ENCODE data around the gene TWF2. TPM values are rescaled to one million over a fixed set of nuclear protein-coding genes. Genes with fewer than 3 reads are reported as not detected.

TWF2 gene
- total and polyA plus RNA-seq, 9 of the 15 experiments (the other 6 are each of a cell fraction or from before 2014, with no cell fraction given): 0.11 to 61.9 (median 29.7) TPM

DNA sequence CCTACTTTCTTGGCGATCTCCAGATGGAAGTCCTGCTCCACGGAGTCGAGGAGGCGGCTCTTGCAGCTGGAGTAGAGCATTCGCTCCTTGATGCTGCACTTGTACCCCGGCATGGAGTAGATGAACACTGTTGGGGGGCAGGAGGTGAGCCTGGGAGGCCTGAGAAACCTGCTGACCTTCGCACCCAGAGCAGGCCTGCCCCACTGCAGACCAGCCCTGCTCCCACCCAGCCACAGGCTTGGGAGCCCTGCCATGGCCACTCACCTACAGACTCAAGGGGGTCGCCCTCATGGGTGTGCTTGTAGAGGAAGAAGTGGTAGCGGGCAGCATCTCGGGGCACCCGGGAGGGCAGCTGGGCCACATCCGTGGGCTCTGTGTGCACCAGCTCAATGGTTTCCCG lies 9.3 kb downstream of the TWF2 start (continued):
- TF ChIP-seq FOXM1 (IDR thresholded peaks at IDR 0.05; ENCODE audit: low read depth) (no peak), FOXM1 (CRISPR knock-in tag; IDR thresholded peaks at IDR 0.05; ENCODE audit: low read depth) (no peak)
- TF ChIP-seq, protein P1, sequence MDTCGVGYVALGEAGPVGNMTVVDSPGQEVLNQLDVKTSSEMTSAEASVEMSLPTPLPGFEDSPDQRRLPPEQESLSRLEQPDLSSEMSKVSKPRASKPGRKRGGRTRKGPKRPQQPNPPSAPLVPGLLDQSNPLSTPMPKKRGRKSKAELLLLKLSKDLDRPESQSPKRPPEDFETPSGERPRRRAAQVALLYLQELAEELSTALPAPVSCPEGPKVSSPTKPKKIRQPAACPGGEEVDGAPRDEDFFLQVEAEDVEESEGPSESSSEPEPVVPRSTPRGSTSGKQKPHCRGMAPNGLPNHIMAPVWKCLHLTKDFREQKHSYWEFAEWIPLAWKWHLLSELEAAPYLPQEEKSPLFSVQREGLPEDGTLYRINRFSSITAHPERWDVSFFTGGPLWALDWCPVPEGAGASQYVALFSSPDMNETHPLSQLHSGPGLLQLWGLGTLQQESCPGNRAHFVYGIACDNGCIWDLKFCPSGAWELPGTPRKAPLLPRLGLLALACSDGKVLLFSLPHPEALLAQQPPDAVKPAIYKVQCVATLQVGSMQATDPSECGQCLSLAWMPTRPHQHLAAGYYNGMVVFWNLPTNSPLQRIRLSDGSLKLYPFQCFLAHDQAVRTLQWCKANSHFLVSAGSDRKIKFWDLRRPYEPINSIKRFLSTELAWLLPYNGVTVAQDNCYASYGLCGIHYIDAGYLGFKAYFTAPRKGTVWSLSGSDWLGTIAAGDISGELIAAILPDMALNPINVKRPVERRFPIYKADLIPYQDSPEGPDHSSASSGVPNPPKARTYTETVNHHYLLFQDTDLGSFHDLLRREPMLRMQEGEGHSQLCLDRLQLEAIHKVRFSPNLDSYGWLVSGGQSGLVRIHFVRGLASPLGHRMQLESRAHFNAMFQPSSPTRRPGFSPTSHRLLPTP (IDR thresholded peaks at IDR 0.05; ENCODE audit: borderline replicate concordance, extremely low read depth, insufficient read length): no peak
- TF ChIP-seq, protein P2, sequence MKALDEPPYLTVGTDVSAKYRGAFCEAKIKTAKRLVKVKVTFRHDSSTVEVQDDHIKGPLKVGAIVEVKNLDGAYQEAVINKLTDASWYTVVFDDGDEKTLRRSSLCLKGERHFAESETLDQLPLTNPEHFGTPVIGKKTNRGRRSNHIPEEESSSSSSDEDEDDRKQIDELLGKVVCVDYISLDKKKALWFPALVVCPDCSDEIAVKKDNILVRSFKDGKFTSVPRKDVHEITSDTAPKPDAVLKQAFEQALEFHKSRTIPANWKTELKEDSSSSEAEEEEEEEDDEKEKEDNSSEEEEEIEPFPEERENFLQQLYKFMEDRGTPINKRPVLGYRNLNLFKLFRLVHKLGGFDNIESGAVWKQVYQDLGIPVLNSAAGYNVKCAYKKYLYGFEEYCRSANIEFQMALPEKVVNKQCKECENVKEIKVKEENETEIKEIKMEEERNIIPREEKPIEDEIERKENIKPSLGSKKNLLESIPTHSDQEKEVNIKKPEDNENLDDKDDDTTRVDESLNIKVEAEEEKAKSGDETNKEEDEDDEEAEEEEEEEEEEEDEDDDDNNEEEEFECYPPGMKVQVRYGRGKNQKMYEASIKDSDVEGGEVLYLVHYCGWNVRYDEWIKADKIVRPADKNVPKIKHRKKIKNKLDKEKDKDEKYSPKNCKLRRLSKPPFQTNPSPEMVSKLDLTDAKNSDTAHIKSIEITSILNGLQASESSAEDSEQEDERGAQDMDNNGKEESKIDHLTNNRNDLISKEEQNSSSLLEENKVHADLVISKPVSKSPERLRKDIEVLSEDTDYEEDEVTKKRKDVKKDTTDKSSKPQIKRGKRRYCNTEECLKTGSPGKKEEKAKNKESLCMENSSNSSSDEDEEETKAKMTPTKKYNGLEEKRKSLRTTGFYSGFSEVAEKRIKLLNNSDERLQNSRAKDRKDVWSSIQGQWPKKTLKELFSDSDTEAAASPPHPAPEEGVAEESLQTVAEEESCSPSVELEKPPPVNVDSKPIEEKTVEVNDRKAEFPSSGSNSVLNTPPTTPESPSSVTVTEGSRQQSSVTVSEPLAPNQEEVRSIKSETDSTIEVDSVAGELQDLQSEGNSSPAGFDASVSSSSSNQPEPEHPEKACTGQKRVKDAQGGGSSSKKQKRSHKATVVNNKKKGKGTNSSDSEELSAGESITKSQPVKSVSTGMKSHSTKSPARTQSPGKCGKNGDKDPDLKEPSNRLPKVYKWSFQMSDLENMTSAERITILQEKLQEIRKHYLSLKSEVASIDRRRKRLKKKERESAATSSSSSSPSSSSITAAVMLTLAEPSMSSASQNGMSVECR (CRISPR knock-in tag; IDR thresholded peaks at IDR 0.05): no peak

Data from K562 (cell line).